HepG2 (cell line): Measurements from ENCODE around the gene NKD2.

ENCODE experiments used
- CEBPB ChIP-seq: IDR thresholded peaks from 2 replicates; pipeline ENCODE4 v1.6.1; 2011; ENCODE audit warnings: low read depth, low read length, improper control_type of control experiment, borderline replicate concordance
- CTCF ChIP-seq: sonication (generic); formaldehyde crosslinking; IDR thresholded peaks from 2 replicates; pipeline ENCODE4 v1.5.0; 2020; ENCODE audit warnings: mild to moderate bottlenecking, missing genetic modification reagents, moderate library complexity
- GMEB2 ChIP-seq: IDR thresholded peaks from 2 replicates; pipeline ENCODE4 v1.6.1; 2016; ENCODE audit warnings: missing biosample characterization, missing genetic modification reagents, low read depth
- NFE2L2 ChIP-seq: fragments of 150-350 bp; IDR thresholded peaks from 2 replicates; pipeline ENCODE4 v1.6.1; 2014; ENCODE audit warnings: low read length
- PLRG1 ChIP-seq: fragments of 450-650 bp; conservative IDR thresholded peaks from 2 replicates; pipeline ENCODE4 v1.6.1; 2016
- POLR2AphosphoS5 ChIP-seq: IDR thresholded peaks from 2 replicates; pipeline ENCODE4 v1.6.1; 2012; ENCODE audit warnings: low read depth, low read length
- ZNF207 ChIP-seq: fragments of 450-650 bp; IDR thresholded peaks from 2 replicates; pipeline ENCODE4 v1.6.1; 2016; ENCODE audit warnings: antibody characterized with exemption, borderline replicate concordance
- ZNF607 ChIP-seq: sonication (generic); formaldehyde crosslinking; IDR thresholded peaks from 2 replicates; pipeline ENCODE4 v1.5.1; 2020; ENCODE audit warnings: missing genetic modification reagents, mild to moderate bottlenecking, borderline replicate concordance
- TF ChIP-seq, protein P1 (sequence below): sonication (generic); formaldehyde crosslinking; IDR thresholded peaks from 2 replicates; pipeline ENCODE4 v1.8.1; 2023; ENCODE audit warnings: mild to moderate bottlenecking, inconsistent platforms, moderate library complexity, missing genetic modification reagents, borderline replicate concordance

DNA sequence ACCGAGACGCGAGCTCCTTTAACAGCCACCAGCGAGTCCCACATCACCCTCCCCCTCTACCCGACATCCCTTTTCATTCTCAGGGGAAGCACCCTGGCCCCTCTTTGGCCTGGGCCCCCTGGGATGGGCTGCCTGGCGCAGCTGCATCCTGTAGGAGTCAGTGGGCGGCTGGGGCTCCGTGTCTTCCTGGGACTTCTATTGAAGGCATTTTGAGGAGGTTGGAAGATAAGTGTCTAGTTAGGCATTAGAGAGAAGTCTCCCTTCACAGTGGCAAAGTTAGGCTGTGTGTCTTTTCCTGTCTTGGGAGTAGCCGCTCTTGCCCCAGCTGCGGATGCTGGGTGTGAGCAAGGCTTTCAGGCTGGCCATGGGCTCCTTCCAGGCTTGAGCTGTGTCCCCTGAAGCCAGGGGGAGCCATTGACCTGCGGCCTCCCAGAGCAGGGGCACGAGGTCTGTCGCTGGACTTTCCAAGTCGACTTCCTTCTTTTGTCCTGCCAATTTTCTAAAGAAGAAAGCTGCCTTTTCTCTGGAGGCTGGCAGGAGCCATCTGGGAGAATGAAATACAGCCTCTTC is 18.6 kb upstream of the NKD2 start:
- TF ChIP-seq ZNF607 (CRISPR knock-in tag) (no peak), POLR2AphosphoS5 (no peak), GMEB2 (CRISPR knock-in tag) (no peak), CTCF (peak; percentile 70), CEBPB (no peak), PLRG1 (no peak), NFE2L2 (no peak), ZNF207 (no peak)
- TF ChIP-seq, protein P1, sequence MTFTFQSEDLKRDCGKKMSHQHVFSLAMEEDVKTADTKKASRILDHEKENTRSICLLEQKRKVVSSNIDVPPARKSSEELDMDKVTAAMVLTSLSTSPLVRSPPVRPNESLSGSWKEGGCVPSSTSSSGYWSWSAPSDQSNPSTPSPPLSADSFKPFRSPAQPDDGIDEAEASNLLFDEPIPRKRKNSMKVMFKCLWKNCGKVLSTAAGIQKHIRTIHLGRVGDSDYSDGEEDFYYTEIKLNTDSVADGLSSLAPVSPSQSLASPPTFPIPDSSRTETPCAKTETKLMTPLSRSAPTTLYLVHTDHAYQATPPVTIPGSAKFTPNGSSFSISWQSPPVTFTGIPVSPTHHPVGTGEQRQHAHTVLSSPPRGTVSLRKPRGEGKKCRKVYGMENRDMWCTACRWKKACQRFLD (CRISPR knock-in tag) = no peak
